NCI-H69 (cell line): Measurements from ENCODE around the gene APELA.
A peak's percentile ranks its signal among the peaks of the same experiment; 100 is the strongest.
"Not testable (repeated sequence)": the region's sequence is repeated elsewhere in the genome, so short reads cannot be mapped to it uniquely, and the experiment has no call there.

Experiments
- DNase-seq: peaks from one replicate; lab custom pipeline; 2025; lab: John Stamatoyannopoulos, UW

Gene APELA, protein sequence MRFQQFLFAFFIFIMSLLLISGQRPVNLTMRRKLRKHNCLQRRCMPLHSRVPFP

GRCh38 chr4:164876700-164877324, at the start of gene APELA:
APELA (plus strand) TSS chr4:164877178; CDS start chr4:164877332, 154 bp downstream.
- DNase-seq: peak; percentile 2

DNA sequence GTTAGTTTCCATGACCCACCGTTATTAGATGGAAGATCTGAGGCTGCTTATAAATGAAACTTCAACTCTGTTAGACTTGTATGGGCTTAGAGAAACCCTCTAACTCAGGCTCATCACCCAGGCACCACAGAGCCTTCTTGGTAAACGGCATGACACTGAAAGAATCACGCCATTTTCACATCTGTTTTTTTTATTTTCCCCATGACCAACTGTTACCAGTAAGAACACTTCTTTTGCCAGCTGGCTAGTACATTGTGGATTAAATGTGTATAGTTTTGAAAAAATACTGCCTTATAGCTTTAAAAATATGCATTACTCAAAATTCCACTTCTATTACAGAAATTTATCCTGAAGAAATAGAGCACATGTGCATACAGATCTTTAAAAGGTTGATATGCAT, 48.0 kb upstream of the APELA start:
- no peak for DNase-seq

- DNase-seq: peak; percentile 76
Observed at GRCh38 chr4:164846566-164846965, 30.4 kb upstream of the APELA start.

- DNase-seq: no peak
Observed at GRCh38 chr4:164847016-164847415, 30.0 kb upstream of the APELA start.

- DNase-seq: peak; percentile 23
Observed at GRCh38 chr4:164847967-164848649, 28.9 kb upstream of the APELA start.

- no peak for DNase-seq
Observed at GRCh38 chr4:164856396-164856795, 20.6 kb upstream of the APELA start.

DNA sequence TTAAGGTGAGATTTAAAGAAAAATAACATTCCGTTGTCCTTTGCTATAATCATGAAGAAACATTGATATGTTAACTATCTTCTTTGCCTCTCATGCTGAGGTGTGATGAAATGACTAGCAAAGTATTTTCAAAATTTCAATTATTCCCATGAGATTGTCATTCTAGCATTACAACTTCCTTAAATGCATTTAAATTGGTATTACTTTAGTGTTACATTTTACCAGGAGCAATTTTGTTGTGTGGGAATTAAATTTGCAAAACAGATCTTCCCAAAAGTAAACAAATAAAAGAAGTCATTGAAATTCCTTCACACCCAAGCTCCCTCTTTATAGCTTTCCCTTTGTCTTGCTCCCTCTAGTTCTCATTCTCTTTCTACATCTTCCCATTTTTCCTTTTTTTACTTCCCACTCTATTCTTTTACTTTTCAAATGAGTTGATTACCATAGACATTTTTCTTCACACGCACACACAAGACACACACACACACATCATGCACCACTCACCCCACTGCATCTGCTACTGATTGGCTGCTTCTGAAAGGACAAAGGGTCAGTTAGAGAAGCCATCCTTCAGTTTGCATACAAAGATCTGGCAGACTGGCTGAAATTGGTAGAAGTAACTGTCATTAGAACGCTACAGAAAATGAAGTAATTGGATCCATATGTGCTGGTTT, 10.0 kb upstream of the APELA start:
- DNase-seq: peak; percentile 19

- DNase-seq: no peak
Observed at GRCh38 chr4:164871673-164872072, 5.3 kb upstream of the APELA start.

DNA sequence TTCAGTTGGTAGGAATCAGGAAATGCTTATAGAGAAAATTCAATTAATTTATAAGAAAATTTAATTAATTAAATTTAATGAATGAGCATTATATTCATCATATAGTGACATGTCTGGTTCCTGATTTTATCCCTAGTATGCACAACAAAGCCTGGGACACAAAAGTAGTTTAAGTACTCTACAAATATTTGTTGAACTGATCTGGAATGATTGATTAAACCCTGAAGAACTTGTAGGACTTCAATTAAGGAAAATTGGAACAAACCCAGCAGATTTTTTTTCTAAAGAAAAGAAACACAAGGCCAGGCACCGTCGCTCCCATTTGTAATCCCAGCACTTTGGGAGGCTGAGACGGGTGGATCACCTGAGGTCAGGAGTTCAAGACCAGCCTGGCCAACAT, 4.5 kb upstream of the APELA start:
- no peak for DNase-seq

DNA sequence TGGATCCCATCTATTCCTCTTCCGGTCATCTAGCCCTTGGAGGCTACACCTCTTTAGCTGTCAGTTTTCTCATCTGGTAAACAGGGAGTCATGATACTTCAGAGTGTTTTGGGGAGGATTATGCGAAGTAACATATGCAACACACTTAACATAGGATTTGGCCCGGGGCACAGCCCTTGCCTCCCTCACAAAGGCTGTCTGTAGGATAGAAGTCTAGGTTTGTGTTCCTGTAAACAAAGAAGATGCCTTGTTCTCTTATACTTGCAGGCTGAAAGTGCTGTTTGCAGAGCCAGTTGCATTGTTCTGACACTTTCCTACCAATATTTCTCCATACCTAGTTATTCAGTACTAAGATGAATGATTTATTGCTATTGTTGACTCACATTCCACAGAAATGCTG, 2.2 kb upstream of the APELA start:
- DNase-seq: no peak

- DNase-seq: no peak
Observed at GRCh38 chr4:164880489-164881262, 3.7 kb downstream of the APELA start.

GRCh38 chr4:164888096-164888715, 11.2 kb downstream of the APELA start:
- DNase-seq: peak; percentile 9

DNA sequence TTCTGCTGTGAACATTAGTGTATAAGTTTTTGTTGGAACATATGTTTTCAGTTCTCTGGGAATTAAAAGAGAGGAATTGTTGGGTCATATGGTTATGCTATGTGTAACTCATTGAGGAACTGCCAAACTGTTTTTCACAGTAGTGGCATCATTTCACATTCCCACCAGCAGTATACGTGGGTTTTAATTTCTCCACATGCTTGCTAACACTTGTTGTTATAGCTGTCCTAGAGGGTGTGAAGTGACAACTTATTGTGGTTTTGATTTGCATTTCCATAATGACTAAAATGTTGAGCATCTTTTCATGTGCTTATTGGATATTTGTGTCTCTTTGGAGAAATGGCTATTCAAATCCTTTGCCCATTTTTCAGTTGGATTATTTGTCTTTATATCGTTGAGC, 13.7 kb downstream of the APELA start:
- no peak for DNase-seq

- DNase-seq: no peak
Observed at GRCh38 chr4:164892018-164892417, 15.0 kb downstream of the APELA start.

DNA sequence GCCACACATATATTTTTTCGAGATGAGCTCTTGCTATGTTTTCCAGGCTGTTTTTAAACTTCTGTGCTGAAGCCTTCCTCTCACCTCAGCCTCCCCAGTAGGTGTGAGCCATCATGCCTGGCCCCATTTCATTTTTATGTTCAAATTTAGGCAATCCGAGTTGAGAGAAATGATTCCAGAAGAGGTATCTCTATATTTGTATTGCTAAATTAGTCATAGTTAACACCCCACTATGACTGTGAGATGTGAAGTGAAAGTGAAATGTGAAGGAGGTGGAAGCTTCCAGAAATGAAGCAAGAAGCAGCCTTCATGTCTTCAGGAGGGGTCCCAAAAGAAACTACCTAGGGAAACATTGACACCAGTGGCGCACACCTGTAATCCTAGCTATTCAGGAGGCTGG, 17.7 kb downstream of the APELA start:
- no peak for DNase-seq

- no peak for DNase-seq
Observed at GRCh38 chr4:164902608-164903007, 25.6 kb downstream of the APELA start.

DNA sequence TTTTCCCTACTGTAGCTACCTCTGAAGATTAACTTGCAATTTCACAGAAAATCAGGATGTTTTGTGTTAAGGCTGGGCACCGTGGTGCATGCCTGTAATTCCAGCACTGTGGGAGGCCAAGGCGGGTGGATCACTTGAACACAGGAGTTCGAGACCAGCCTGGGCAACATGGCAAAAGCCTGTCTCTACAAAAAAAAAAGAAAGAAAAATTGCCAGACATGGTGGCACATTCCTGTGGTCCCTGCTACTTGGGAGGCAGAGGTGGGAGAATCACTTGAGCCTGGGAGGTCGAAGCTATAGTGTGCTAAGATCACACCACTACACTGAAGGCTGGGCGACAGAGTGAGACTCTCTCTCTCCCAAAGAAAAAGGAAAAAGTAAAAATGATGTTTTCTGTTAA, 27.4 kb downstream of the APELA start:
- no peak for DNase-seq

DNA sequence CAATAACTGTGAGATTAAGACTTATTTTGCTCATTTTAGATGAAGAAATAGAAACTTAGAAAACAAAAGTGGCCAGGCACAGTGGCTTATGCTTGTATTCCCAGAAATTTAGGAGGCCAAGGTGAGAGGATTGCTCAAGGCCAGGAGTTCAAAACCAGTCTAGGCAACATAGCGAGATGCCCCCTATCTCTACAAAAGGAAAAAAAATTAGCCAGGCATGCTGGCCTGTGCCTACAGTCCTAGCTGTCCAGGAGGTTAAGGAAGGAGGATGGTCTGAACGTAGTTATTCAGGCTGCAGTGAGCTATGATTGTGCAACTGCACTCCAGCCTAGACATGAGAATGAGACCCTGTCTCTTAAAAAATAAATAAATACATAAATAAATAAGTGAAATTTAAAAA, 28.0 kb downstream of the APELA start:
- no peak for DNase-seq

DNA sequence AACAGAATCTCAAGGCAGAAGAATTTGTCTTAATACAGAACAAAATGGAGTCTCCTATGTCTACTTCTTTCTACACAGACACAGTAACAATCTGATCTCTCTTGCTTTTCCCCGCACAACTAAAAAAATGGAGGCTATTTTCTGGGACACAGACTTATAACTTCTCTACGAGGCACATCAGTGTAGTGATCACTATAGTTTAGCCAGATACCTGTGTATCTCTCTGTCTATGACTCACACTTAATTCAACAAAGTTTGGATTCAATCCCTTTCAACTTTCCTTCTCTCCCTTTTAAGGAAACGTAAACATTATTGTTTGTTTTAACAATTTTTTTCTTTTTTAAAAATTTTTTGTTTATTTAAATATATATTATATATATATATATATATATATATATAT, 29.4 kb downstream of the APELA start:
- no peak for DNase-seq

DNA sequence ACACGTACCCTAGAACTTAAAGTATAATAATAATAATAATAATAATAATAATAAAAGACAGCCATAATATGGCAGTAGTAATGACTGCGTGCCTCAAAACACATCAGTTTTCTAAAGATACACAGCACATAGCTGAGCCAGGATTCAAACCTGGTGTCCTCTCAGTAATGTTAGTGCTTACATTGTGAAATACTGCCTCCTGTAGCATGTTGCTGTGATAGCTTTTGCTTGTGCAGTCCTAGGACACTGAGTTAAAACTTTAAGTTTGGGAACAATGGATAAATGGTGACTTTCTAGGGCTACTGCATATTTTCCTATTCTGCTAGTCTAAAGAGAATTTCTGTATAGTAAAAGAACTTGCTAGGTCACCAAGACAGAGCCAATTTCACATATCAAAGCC, 36.5 kb downstream of the APELA start:
- not testable (repeated sequence) for DNase-seq

DNA sequence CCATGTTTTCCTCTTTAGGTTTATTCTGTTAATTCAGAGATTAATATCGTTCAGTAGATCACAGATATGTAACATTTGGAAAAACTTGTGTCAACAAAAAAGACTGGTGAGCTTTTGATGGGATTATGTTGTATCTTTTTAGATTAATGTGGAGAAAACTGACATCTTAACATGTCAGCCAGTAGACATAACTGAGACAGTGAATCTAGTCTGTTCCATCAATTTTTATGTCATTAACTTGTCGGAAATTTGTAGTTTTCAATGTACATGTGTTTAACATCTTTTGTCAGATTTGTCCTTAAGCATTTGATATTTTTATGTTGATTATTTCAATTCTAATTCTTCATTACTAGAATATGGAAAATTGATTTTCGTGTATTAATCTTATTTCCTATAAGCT, 42.0 kb downstream of the APELA start:
- DNase-seq: no peak

DNA sequence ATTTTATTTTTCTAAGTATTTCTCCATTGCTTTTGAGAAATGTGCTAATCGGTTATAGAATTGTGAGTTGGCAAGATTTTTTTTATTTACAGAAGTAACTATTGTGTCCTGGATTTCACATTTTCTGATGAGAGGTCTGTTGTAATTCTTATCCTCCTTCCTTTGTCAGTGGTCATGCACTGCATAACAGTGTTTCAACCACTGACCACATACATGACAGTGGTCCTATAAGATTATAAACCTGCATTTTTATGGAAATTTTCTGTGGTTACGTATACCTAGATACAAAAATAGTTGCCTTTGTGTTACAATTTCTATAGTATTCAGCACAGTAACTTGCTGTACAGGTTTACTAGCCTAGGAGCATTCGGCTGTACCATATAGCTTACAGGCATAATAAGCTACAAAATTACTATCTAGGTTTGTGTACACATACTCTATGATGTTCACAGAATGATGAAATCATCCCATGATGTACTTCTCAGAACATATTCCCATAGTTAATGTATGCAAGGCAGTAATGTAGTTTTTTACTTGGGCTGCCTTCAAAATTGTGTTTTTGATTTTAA, 47.8 kb downstream of the APELA start:
- DNase-seq: no peak
